Mucosa of stomach (tissue), 1 donor: ENCODE results near the gene UGT1A4.

Experiments
- H3K27me3 ChIP-seq: one replicate; pipeline ENCODE4 v1.7.0; 2013; ENCODE audit warnings: mild to moderate bottlenecking, low read length; ENCODE audit not compliant: control insufficient read depth, insufficient read depth
- H3K36me3 ChIP-seq: one replicate; pipeline ENCODE4 v1.7.0; 2013; ENCODE audit warnings: low read length; ENCODE audit not compliant: control insufficient read depth, insufficient read depth
- H3K4me1 ChIP-seq: one replicate; pipeline ENCODE4 v1.7.0; 2013; ENCODE audit warnings: mild to moderate bottlenecking, low read length; ENCODE audit not compliant: control insufficient read depth, insufficient read depth
- H3K4me3 ChIP-seq: one replicate; pipeline ENCODE4 v1.7.0; 2013; ENCODE audit warnings: low read length
- H3K9ac ChIP-seq: one replicate; pipeline ENCODE4 v1.7.0; 2013; ENCODE audit warnings: mild to moderate bottlenecking, low read length, moderate library complexity
- H3K9me3 ChIP-seq: one replicate; pipeline ENCODE4 v1.7.0; 2013; ENCODE audit warnings: mild to moderate bottlenecking, low read length, moderate library complexity; ENCODE audit not compliant: control insufficient read depth
- donor health status: Pancreatic carcinoma.

The UGT1A4 gene

DNA sequence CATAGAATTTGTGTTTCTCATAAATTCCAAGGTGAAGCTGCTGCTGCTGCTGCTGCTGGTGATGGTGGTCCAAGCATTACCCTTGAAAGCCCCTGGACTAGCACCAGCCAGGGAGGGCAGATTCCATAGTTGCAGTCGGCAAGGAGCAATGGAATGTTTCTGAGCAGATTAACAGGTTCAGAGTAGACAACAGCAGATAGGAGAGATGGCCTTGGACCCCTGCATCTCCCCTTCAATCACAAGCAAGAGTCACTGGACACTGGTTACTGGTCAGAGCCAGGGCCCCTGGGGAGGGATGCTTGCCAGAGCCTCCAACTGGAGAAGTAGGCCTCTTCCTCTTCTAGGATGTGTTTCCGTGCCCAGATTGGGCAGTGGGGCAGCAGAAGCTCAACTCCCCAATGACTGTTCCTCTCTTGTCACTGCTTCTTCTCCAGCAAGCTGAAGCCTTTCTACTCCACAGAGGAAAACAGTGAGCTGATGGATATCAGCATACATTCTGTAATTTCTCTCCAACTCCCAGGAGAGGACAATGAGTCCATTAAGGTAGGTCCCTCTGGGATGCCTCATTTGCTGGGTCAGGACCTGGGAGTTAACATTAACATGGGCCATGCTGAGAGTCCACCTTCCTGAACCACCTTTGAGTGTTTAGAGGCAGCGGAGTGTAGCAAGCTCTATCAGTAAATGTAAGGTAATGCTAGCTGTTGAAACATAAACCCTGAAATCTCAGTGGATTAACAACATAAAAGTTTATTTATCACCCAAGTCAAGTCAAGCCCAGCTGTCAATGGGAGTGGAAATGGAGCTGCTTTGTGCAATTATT, 94.9 kb downstream of the UGT1A4 start:
- Histone ChIP-seq H3K4me1 (no peaks in the 10 kb centered on the region), H3K36me3 (no peaks in the 10 kb centered on the region), H3K9ac (no peak overlapping the region), H3K27me3 (no peaks in the 10 kb centered on the region), H3K4me3 (no peak overlapping the region), H3K9me3 (no peaks in the 10 kb centered on the region)

DNA sequence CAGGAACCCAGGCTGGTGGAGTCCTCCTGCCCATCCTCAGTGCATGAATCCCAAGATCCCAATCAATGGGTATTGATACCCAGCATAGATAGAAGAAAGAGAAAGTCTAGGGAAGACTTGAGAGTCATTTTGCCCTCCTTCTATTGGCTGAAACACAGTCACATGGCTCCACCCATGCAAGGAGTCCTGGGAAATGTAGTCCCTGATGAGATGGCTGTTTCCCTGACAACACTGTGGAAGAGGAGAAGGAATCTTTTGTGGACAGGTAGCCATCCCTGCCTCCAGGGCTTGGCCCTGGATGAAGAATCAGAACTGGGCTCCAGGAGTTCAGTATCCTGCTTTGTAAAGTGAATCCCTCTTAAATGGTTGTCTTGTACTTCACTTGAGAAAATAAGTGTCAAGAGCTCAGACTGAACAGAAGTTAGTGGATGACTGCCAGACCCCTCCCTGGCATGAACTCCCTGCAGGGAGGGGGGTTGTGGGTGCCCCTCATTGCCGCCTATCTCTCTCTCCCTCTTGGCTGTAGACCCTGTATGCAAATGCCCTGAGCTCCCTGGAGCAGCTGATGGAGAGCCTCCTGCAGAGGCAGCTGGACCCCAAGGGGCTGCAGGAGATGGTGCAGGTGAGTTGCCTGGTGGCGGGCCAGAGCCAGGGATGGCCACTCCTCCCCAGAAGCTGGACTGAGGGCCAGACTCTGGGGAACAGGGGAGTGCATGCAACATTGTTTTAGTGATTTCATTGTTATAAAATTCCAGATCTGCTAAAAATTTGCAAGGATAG, 95.7 kb downstream of the UGT1A4 start:
- H3K4me3 ChIP-seq, result no peak overlapping the region
- no peak overlapping the region for H3K9ac ChIP-seq
- no peaks in the 10 kb centered on the region for H3K27me3 ChIP-seq
- H3K9me3 ChIP-seq, result no peaks in the 10 kb centered on the region
- H3K36me3 ChIP-seq, result no peaks in the 10 kb centered on the region
- no peaks in the 10 kb centered on the region for H3K4me1 ChIP-seq

GRCh38 chr2:233815861-233816260, 97.3 kb downstream of the UGT1A4 start:
- Histone ChIP-seq H3K4me3 (no peak overlapping the region), H3K36me3 (no peaks in the 10 kb centered on the region), H3K4me1 (no peaks in the 10 kb centered on the region), H3K9ac (no peak overlapping the region), H3K27me3 (no peaks in the 10 kb centered on the region), H3K9me3 (no peaks in the 10 kb centered on the region)

- Histone ChIP-seq H3K36me3 (no peaks in the 10 kb centered on the region), H3K4me3 (no peak overlapping the region), H3K4me1 (no peaks in the 10 kb centered on the region), H3K9ac (no peak overlapping the region), H3K9me3 (no peaks in the 10 kb centered on the region), H3K27me3 (no peaks in the 10 kb centered on the region)
These were observed 97.8 kb downstream of the UGT1A4 start for GRCh38 chr2:233816334-233816733.

GRCh38 chr2:233816771-233817170, 98.2 kb downstream of the UGT1A4 start:
- H3K9ac ChIP-seq, result no peak overlapping the region
- H3K36me3 ChIP-seq, result no peaks in the 10 kb centered on the region
- no peaks in the 10 kb centered on the region for H3K9me3 ChIP-seq
- H3K27me3 ChIP-seq, result no peaks in the 10 kb centered on the region
- H3K4me1 ChIP-seq, result no peaks in the 10 kb centered on the region
- H3K4me3 ChIP-seq, result no peak overlapping the region

DNA sequence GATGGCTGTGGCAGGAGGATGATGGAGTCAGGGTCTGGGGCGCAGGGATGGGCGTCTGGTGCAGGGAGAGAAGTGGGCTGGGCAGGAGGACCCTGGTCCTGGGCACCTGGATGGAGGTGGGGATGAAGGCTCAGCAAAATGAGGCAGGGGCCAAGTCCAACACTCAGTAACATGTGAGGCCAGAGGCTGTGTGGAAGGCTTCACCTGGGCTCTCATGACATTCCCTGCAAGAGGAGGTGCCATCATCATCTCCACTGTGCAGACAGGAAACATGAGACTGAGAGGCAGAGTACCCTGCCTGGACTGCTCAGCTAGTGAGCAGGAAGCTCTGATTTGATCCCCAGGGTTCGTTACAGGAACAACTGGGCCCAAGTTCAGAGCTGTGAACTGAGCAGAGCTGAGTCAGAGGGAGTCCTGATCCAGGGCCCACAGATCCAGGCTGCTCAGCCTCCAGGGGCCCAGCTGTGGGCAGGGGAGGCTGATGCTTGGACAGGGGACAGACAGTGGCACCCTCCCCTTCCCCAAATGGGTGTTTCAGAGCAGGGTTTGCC, 98.9 kb downstream of the UGT1A4 start:
- Histone ChIP-seq H3K36me3 (no peaks in the 10 kb centered on the region), H3K27me3 (no peaks in the 10 kb centered on the region), H3K4me1 (no peaks in the 10 kb centered on the region), H3K9me3 (no peaks in the 10 kb centered on the region), H3K9ac (no peak overlapping the region), H3K4me3 (no peak overlapping the region)

GRCh38 chr2:233817995-233818638, 99.6 kb downstream of the UGT1A4 start:
- H3K9ac ChIP-seq, result no peak overlapping the region
- H3K9me3 ChIP-seq, result no peaks in the 10 kb centered on the region
- H3K4me3 ChIP-seq, result no peak overlapping the region
- no peaks in the 10 kb centered on the region for H3K27me3 ChIP-seq
- H3K4me1 ChIP-seq, result peaks cover under 1% of the 10 kb centered on the region
- H3K36me3 ChIP-seq, result no peaks in the 10 kb centered on the region

GRCh38 chr2:233818639-233819621, 100.4 kb downstream of the UGT1A4 start:
- Histone ChIP-seq H3K36me3 (no peaks in the 10 kb centered on the region), H3K27me3 (no peaks in the 10 kb centered on the region), H3K9me3 (no peaks in the 10 kb centered on the region)

GRCh38 chr2:233819884-233820773, 101.6 kb downstream of the UGT1A4 start:
- H3K27me3 ChIP-seq, result no peaks in the 10 kb centered on the region
- no peaks in the 10 kb centered on the region for H3K9me3 ChIP-seq

More at GRCh38 chr2:233818639-233819621, 100.4 kb downstream of the UGT1A4 start:
- peaks cover 8% of the 10 kb centered on the region for H3K4me1 ChIP-seq
- H3K9ac ChIP-seq, result no peak overlapping the region
- H3K4me3 ChIP-seq, result no peak overlapping the region

DNA sequence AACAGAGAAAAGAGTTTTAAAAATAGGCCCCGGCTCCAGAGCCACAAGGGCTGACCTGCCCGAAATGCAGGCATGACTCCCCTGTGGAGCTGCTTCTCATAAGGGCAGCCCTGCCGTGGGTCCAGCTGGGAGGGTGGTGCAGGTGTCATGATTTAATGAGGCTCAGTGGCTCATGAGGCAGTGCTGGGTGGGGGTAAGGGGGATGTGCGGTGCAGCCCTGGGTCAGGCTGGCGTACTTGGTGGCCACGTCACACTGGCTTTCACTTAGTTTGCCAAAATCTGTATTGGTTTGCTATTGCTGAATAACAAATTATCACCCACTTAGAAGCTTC, 102.2 kb downstream of the UGT1A4 start:
- H3K9ac ChIP-seq, result no peak overlapping the region
- no peaks in the 10 kb centered on the region for H3K36me3 ChIP-seq
- H3K4me3 ChIP-seq, result no peak overlapping the region
- H3K9me3 ChIP-seq, result no peaks in the 10 kb centered on the region
- H3K27me3 ChIP-seq, result no peaks in the 10 kb centered on the region
- peaks cover 8% of the 10 kb centered on the region for H3K4me1 ChIP-seq

More at GRCh38 chr2:233819884-233820773, 101.6 kb downstream of the UGT1A4 start:
- no peaks in the 10 kb centered on the region for H3K36me3 ChIP-seq
- H3K4me3 ChIP-seq, result no peak overlapping the region
- no peak overlapping the region for H3K9ac ChIP-seq
- peaks cover 8% of the 10 kb centered on the region for H3K4me1 ChIP-seq
